A673 (cell line): ENCODE measurements around the gene PI4K2A. TPM values are rescaled to one million over a fixed set of nuclear protein-coding genes. Genes with fewer than 3 reads are reported as not detected.
A peak's percentile ranks its signal among the peaks of the same experiment; 100 is the strongest.

Source experiments
- BruUV-seq: library from RNA; stranded (reverse); fragments of 400-500 nt; replicated peaks from 2 replicates; lab custom pipeline; 2021; lab: Mats Ljungman, UMichigan
- CTCF ChIA-PET: fragments of 300-600 bp; sonication (Branson Sonifier 250); formaldehyde crosslinking; loops from one replicate; lab custom pipeline; 2022; ENCODE audit warnings: antibody characterized with exemption; lab: Charles Lee
- POLR2A ChIA-PET: fragments of 300-600 bp; sonication (Branson Sonifier 250); formaldehyde crosslinking; loops from one replicate; lab custom pipeline; 2022; ENCODE audit warnings: antibody characterized with exemption; ENCODE audit not compliant: low non-redundant PET; lab: Charles Lee
- DNase-seq: peaks from one replicate; pipeline ENCODE4 v3.0.0-alpha.2; 2015; ENCODE audit warnings: low spot score
- H3K27ac ChIP-seq: fragments of 200-600 bp; sonication (generic); 2 replicates; pipeline ENCODE4 v1.5.1; 2016; ENCODE audit warnings: mixed run types, low read depth, mild to moderate bottlenecking, mixed read lengths, antibody characterized with exemption, low read length; ENCODE audit not compliant: poor library complexity, severe bottlenecking
- H3K27me3 ChIP-seq: fragments of 200-600 bp; sonication (generic); replicated peaks from 2 replicates; pipeline ENCODE4 v1.6.1; 2017; ENCODE audit warnings: mixed run types, low read depth, mild to moderate bottlenecking, mixed read lengths, antibody characterized with exemption, low read length; ENCODE audit not compliant: insufficient read depth, poor library complexity
- H3K36me3 ChIP-seq: fragments of 200-600 bp; sonication (generic); 2 replicates; pipeline ENCODE4 v1.6.1; 2016; ENCODE audit warnings: mixed run types, mild to moderate bottlenecking, mixed read lengths, antibody characterized with exemption, low read length; ENCODE audit not compliant: insufficient read depth, poor library complexity, severe bottlenecking
- H3K4me1 ChIP-seq: fragments of 200-600 bp; sonication (generic); 2 replicates; pipeline ENCODE4 v1.6.1; 2017; ENCODE audit warnings: mixed run types, mild to moderate bottlenecking, mixed read lengths, antibody characterized with exemption, low read length; ENCODE audit not compliant: insufficient read depth, poor library complexity, severe bottlenecking
- H3K4me3 ChIP-seq: fragments of 200-600 bp; sonication (generic); 2 replicates; pipeline ENCODE4 v1.5.1; 2016; ENCODE audit warnings: low read depth, mixed run types, mild to moderate bottlenecking, mixed read lengths, low read length; ENCODE audit not compliant: poor library complexity, severe bottlenecking
- H3K9me3 ChIP-seq: fragments of 200-600 bp; sonication (generic); 2 replicates; pipeline ENCODE4 v1.6.1; 2016; ENCODE audit warnings: mixed run types, low read depth, mild to moderate bottlenecking, mixed read lengths, antibody characterized with exemption, low read length; ENCODE audit not compliant: poor library complexity, severe bottlenecking
- EZH2 ChIP-seq: fragments of 200-600 bp; sonication (generic); IDR thresholded peaks from 2 replicates; pipeline ENCODE4 v1.6.1; 2017; ENCODE audit warnings: borderline replicate concordance, low read depth, mild to moderate bottlenecking, mixed read lengths, antibody characterized with exemption, low read length; ENCODE audit not compliant: poor library complexity, severe bottlenecking
- intact Hi-C: fragments of 100-400 bp; cut with micrococcal nuclease; formaldehyde crosslinking; loops from one replicate; pipeline ENCODE4 v1.10.0; 2022; ENCODE audit not compliant: unreplicated experiment
- total RNA-seq: library from RNA; stranded (reverse); gene quantifications from 2 replicates; pipeline ENCODE4 v1.2.3, GENCODE V29; 2021
- TF ChIP-seq, protein P1 (sequence below): fragments of 300-800, 200-600 bp; sonication (generic); conservative IDR thresholded peaks from 2 replicates; pipeline ENCODE4 v1.5.1; 2017; ENCODE audit warnings: low read depth, mild to moderate bottlenecking, antibody characterized with exemption, low read length, moderate library complexity, mixed read lengths

The PI4K2A gene
- total RNA-seq, 1 experiment from 2014 or later = 23.6 TPM

DNA sequence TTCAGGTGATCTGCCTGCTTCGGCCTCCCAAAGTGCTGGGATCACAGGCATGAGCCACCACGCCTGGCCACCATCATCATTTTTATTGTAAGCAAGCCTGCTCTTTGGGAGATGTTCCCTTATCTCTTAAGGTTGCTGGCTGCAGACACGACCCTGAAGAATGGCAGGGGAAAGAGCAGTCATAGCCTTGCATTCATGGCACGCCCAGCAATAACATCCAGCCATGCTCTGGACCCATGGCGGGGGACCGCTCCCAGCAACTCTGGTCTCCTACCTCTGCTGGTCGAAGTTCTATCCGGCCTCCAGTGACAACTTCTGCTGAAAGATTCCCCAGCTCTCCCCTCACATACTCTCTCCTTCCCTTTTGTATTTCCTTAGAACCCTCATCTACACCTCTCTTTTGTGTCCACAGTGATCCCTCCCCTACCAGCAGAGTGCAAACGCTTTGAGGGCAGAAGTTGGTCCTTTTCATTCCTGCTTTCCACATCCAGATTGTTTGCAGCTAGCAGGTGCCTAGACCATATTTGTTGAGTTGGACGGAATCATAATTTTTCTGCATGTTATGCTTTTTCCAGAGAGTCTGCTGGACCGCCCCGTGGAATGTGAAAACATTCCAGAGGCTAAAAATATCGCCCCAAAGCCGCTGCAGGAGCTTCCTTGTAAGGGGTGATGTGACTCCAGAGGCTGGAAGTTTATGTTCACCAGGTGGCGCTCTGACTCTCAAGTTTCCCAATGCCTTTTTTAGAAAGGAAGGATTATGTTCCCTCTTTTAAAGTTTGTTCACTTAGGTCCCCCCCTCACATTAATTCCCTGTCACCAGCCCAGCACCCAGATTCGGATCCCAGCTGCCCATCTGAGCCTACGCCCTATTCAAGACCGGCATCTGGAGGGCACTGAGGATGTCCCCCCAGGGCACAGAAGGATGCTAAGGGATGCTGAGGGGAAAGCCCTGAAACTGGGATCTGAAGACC is 68.8 kb downstream of the PI4K2A start:
- POLR2A ChIA-PET = no interaction called here
- no peaks in the 10 kb centered on the region for H3K27me3 ChIP-seq
- DNase-seq = peak; percentile 74
- CTCF ChIA-PET = interaction anchor here (0.6 to 1.1 kb wide), 11 partner anchors 8 to 160 kb away, joined by 3 to 12 read pairs (median 3); partner anchors contain the start of gene AVPI1
- H3K4me3 ChIP-seq = no peak overlapping the region
- peaks cover 10% of the 10 kb centered on the region for H3K4me1 ChIP-seq
- TF ChIP-seq, protein P1, sequence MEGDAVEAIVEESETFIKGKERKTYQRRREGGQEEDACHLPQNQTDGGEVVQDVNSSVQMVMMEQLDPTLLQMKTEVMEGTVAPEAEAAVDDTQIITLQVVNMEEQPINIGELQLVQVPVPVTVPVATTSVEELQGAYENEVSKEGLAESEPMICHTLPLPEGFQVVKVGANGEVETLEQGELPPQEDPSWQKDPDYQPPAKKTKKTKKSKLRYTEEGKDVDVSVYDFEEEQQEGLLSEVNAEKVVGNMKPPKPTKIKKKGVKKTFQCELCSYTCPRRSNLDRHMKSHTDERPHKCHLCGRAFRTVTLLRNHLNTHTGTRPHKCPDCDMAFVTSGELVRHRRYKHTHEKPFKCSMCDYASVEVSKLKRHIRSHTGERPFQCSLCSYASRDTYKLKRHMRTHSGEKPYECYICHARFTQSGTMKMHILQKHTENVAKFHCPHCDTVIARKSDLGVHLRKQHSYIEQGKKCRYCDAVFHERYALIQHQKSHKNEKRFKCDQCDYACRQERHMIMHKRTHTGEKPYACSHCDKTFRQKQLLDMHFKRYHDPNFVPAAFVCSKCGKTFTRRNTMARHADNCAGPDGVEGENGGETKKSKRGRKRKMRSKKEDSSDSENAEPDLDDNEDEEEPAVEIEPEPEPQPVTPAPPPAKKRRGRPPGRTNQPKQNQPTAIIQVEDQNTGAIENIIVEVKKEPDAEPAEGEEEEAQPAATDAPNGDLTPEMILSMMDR = peak; percentile 80
- TF ChIP-seq EZH2 = no peak
- BruUV-seq = no TSS peak
- intact Hi-C loops = loop anchor here (1.0 to 10.0 kb wide), 2 partner anchors 22 to 336 kb away; no protein-coding TSS in a partner anchor
- no peak overlapping the region for H3K27ac ChIP-seq
- no peaks in the 10 kb centered on the region for H3K36me3 ChIP-seq
- no peaks in the 10 kb centered on the region for H3K9me3 ChIP-seq

DNA sequence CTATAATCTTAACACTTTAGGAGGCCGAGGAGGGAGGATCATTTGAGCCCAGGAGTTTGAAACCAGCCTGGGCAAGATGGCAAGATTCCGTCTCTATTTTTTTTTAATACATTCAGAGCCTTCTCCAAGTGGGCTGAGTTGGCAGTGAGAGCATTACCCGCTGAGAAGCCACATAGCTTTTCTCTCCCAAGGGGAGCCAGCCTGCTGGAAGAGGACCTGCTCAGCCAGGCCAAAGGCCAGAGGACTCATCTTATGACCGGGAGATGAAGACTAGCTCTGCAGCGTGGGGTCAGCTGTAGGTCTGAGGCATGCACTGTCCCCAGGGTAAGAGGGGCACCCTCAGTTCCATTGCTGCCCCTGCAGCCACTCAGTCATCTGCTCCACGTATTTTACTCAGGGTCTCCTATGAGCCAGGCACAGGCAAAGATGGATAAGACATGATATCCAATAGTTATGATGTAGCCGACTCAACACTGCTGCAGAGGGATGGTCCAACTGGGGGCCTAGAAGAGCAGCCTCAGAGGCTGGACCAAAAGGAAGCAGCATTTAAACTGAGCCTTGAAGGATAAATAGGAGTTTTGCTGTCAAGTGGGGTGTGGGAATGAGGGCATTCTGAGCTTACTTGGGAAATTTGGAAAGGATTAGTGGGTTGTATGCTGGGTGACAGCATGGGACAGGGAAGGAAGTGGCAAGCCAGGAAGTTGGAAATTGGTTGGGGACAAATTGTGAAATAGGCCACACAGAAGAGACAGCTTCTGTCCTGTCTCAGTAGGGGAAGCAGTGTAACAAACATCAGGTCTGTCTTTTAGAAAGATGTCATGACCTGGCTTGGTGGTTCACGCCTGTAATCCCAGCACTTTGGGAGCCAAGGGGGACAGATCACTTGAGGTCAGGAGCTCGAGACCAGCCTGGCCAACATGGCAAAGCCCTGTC is 71.4 kb downstream of the PI4K2A start:
- intact Hi-C loops = no loop called here
- Histone ChIP-seq H3K27ac (no peak overlapping the region), H3K9me3 (no peaks in the 10 kb centered on the region), H3K36me3 (peaks cover 6% of the 10 kb centered on the region), H3K27me3 (no peaks in the 10 kb centered on the region), H3K4me3 (no peak overlapping the region), H3K4me1 (peaks cover 21% of the 10 kb centered on the region)
- POLR2A ChIA-PET = no interaction called here
- TF ChIP-seq EZH2 = no peak
- TF ChIP-seq, protein P1 = no peak
- DNase-seq = no peak
- no TSS peak for BruUV-seq
- CTCF ChIA-PET = no interaction called here

DNA sequence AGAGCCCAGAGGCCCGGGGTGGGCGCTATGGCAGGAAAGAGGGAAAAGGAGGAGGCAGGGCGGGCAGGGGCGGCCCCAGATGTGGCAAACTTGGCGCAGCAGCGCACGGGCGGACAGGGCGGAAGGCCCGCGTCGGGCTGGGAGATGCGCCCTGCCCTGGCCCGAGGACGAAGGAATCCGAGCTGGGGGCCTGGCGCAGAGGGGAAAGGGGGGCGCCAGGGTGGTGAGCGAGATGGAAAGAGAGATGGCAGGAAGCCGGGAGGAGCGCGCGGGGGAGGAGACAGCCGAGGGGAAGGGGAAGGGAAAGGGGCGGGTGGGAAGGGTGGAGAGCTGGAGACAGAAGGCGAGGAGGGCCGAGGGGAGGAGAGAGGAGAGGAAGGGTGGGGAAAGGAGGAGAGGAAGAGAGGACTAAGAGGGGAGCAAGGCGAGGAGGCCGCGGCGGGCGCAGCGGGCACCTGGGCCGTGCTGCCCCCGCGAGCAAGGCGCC is 72.9 kb downstream of the PI4K2A start, which contains the start of gene MARVELD1:
MARVELD1 (plus strand) TSS at position 392 of the 487 bp plus-strand sequence. CDS start 147 bp downstream, outside the sequence.
- Histone ChIP-seq H3K4me3 (peak within 1 kb of the TSS; percentile 82), H3K9me3 (no peaks in the 10 kb centered on the region), H3K27me3 (no peaks in the 10 kb centered on the region), H3K36me3 (peaks cover 12% of the 10 kb centered on the region), H3K27ac (peak within 1 kb of the TSS; percentile 83), H3K4me1 (peaks cover 21% of the 10 kb centered on the region)
- no TSS peak for BruUV-seq
- CTCF ChIA-PET = interaction anchor here (0.5 to 1.9 kb wide), 4 partner anchors 12 to 523 kb away, joined by 3 to 9 read pairs (median 6); no protein-coding TSS in a partner anchor
- DNase-seq = peak; percentile 87
- POLR2A ChIA-PET = interaction anchor here (0.5 kb wide), 1 partner anchor 21 kb away, joined by 15 read pairs; no protein-coding TSS in a partner anchor
- no peak for TF ChIP-seq EZH2
- TF ChIP-seq, protein P1 = no peak
- intact Hi-C loops = no loop called here
